AG10803 (cell line): ENCODE measurements around the gene NTNG2.

Experiments used
- DNase-seq: peaks from one replicate; pipeline ENCODE4 v3.0.0; 2010; ENCODE audit warnings: low read depth
- H3K4me3 ChIP-seq: 2 replicates; pipeline ENCODE4 v1.5.1; 2011; ENCODE audit warnings: mild to moderate bottlenecking, low read length, control low read depth
- TF ChIP-seq, protein P1 (sequence below): conservative IDR thresholded peaks from 2 replicates; pipeline ENCODE4 v1.5.1; 2011; ENCODE audit warnings: mild to moderate bottlenecking, low read length, control low read depth, inconsistent platforms

The NTNG2 gene

DNA sequence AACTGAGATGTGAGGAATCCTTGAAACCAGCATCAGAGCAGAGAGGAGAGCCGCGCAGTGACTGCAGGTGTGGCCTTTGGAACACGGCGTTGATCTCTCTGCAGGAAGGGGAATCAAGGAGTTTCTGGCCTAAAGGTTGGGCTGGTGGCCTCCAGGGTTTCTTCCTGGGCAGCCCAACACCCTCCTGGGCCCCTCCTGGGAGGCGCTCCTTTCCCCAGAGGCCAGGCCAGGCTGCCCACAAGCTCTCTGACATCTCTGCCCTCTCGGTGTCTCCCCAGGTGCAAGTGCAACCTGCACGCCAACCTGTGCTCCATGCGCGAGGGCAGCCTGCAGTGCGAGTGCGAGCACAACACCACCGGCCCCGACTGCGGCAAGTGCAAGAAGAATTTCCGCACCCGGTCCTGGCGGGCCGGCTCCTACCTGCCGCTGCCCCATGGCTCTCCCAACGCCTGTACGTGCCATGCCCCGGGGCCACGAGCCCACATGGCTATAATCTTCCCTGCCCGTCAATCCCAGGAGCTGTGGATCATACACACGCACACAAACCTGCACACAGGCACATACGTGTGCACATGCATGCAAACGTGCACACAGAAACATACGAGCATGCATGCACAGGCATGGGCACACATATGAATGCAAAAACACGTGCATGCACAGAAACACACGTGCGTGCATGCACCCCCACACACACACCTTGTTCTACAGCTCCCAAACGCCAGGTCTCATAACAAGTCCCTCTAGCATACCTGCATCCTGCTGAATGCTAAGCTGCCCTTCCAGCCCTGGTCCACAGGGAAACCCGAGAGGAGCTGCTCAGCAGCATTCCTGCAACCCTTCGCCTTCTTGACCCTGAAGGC lies 64.9 kb downstream of the NTNG2 start:
- TF ChIP-seq, protein P1, sequence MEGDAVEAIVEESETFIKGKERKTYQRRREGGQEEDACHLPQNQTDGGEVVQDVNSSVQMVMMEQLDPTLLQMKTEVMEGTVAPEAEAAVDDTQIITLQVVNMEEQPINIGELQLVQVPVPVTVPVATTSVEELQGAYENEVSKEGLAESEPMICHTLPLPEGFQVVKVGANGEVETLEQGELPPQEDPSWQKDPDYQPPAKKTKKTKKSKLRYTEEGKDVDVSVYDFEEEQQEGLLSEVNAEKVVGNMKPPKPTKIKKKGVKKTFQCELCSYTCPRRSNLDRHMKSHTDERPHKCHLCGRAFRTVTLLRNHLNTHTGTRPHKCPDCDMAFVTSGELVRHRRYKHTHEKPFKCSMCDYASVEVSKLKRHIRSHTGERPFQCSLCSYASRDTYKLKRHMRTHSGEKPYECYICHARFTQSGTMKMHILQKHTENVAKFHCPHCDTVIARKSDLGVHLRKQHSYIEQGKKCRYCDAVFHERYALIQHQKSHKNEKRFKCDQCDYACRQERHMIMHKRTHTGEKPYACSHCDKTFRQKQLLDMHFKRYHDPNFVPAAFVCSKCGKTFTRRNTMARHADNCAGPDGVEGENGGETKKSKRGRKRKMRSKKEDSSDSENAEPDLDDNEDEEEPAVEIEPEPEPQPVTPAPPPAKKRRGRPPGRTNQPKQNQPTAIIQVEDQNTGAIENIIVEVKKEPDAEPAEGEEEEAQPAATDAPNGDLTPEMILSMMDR, result no peak
- no peak overlapping the region for H3K4me3 ChIP-seq

DNA sequence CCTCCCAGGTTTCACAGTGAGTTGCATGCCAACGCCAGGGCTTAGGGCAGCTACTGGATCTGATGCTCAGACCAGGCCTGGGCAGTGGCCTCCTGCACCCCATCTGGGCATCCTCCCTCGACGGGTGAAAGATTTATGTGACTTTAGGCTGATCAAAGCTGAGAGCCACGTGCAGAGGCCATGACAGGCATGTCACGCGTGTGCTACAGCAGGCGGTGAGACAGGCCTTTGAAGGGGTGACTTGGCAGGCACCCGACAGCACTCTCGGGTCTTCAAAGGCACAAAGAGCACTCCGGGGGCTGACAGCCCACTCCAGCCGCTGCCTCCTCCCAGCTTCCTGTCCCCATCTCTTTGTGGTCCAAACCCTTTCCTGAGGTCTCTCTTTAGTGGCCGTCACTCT lies 66.2 kb downstream of the NTNG2 start:
- TF ChIP-seq, protein P1, result no peak
- no peak for DNase-seq
- no peak overlapping the region for H3K4me3 ChIP-seq

More for the DNA sequence above, 64.9 kb downstream of the NTNG2 start:
- no peak for DNase-seq

DNA sequence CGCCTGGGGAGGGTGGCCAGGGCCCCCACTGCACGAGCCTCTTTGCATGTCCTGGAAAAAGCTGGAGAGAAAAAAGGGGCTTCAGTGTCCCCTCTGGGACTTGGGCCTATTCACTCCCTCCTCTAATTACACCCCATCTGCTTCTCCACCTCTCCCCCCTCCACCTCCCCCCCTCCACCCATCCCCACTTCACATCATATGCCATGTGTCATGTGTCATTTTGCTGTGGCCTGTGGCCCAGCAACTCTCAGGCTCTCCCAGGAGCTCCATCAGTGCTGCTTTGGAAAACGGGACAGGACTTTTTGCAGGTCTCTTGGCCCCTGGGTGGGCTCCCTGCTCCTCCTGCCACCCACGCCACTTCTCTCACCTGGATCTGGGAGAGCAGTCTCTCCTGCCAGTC lies 68.7 kb downstream of the NTNG2 start:
- H3K4me3 ChIP-seq, result no peak overlapping the region
- DNase-seq, result no peak
- TF ChIP-seq, protein P1, result no peak

DNA sequence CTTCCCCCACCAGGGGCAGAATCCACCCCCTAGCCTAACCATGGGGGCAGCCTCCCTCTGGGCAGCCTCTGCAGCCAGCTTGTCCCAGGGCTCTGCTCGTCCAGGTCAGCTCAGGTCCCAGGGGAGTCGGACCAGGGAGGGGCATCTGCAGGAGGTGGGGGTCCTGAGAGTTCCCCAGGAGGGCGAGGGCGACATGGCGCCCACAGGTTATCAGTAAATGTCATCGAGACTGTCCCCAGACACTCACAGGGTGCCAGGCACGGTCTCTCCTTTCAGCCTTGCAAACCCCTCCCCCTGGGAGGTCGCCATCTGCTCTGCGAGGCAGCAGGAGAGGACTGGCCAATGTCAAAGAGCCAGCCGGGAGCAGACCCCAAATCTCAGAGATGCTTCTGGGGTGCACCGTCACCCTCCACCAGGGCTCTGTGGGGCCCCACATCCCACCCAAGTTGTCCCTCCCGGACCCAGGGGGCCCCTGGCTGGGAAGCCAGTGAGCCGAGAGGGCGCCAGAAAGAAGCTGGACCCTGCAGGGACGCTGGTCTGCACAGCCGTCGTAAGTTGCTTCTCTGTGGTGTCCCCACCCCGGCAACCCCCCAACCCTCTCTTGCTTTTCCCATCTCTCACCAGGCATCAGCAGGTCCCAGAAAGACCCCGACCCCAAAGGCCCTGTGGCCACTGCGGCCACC lies 69.3 kb downstream of the NTNG2 start:
- H3K4me3 ChIP-seq, result no peak overlapping the region
- TF ChIP-seq, protein P1, result no peak
- no peak for DNase-seq

DNA sequence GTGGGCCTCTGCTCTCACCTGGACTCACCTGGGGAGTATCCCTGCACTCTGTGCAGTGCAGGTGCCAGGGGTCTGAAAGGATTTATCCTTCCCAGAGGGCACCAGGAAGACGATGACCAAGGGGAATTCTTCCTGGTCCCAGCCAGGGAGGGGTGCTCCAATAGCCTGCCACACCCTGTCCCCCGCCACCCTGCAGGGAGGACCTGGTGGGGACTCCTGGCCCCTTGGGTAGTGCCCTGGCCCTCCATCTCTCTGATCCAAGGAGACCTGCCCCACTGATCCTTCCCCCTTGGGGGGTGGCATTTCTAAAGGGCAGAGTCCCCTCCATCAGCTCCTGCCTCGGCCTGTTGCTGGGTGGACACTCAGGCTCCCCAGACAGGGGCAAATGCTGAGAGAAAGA lies 70.7 kb downstream of the NTNG2 start:
- no peak for DNase-seq
- TF ChIP-seq, protein P1, result no peak
- H3K4me3 ChIP-seq, result no peak overlapping the region

DNA sequence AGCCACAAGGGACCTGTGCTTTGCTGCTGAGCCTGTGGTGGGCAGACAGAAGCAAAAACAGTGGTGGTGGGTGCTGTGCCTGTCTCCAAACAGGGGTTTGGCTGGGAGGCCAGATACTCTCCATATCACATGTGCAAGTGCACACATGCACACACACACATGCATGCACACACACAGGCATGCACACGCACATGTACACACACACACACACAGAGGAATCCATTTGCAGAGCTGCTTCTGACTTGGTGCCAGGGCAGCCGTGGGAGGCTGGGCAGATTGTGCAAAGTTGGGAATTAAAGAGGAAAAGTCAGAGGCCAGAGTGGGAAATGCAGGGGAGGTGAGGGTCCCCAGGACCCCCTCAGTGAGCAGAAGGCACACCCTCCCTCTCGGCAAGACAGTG lies 71.3 kb downstream of the NTNG2 start:
- DNase-seq, result no peak
- H3K4me3 ChIP-seq, result no peak overlapping the region
- TF ChIP-seq, protein P1, result no peak

DNA sequence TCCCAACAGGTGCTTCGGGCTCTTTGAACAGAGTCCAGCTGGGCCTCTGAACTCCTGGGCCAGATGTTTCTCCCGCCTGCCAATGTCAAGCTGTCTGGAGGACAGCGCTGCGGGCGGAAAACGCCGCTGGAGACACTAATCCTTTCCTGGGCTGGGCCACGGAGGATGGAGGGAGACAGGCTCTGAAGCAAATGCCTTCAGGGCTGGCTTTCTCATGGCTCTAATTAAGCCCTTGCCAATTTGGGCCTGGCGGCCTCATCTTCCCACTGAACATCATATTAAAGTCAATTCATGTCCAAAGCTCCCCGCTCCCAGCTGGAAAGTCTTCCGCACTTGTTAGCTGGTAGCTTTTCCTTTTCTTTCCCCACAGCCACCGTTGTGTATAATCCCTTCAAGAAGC lies 72.7 kb downstream of the NTNG2 start:
- TF ChIP-seq, protein P1, result no peak
- DNase-seq, result no peak
- no peak overlapping the region for H3K4me3 ChIP-seq
